Choroid plexus epithelial cell (primary cell): ENCODE data around the gene SELENOV.
A peak's percentile ranks its signal among the peaks of the same experiment; 100 is the strongest.

Source experiments
- DNase-seq: peaks from one replicate; pipeline ENCODE4 v3.0.0-alpha.2; 2010; ENCODE audit warnings: low read depth
- H3K4me3 ChIP-seq: 2 replicates; pipeline ENCODE4 v1.5.1; 2011; ENCODE audit warnings: low read depth, mild to moderate bottlenecking, control low read depth, low read length, moderate library complexity
- TF ChIP-seq, protein P1 (sequence below): conservative IDR thresholded peaks from 2 replicates; pipeline ENCODE4 v1.5.1; 2011; ENCODE audit warnings: low read depth, mild to moderate bottlenecking, control low read depth, inconsistent platforms, low read length, moderate library complexity

The SELENOV gene

DNA sequence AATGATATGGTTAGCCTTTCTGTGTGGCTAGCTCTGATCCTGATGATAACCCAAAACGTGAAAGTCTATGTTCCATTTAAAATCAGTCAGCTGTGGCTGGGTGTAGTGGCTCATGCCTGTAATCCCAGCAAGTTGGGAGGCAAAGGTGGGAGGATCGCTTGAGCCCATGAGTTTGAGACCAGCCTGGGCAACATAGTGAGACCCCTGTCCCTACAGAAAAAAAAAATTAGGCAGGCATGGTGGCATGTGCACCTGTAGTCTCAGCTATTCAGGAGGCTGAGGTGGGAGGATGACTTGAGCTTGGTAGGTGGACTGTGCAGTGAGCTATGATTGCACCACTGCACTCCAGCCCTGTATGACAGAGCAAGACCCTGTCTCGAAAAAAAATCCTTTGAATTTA is 18.9 kb downstream of the SELENOV start:
- DNase-seq = no peak
- TF ChIP-seq, protein P1, sequence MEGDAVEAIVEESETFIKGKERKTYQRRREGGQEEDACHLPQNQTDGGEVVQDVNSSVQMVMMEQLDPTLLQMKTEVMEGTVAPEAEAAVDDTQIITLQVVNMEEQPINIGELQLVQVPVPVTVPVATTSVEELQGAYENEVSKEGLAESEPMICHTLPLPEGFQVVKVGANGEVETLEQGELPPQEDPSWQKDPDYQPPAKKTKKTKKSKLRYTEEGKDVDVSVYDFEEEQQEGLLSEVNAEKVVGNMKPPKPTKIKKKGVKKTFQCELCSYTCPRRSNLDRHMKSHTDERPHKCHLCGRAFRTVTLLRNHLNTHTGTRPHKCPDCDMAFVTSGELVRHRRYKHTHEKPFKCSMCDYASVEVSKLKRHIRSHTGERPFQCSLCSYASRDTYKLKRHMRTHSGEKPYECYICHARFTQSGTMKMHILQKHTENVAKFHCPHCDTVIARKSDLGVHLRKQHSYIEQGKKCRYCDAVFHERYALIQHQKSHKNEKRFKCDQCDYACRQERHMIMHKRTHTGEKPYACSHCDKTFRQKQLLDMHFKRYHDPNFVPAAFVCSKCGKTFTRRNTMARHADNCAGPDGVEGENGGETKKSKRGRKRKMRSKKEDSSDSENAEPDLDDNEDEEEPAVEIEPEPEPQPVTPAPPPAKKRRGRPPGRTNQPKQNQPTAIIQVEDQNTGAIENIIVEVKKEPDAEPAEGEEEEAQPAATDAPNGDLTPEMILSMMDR = no peak
- no peak overlapping the region for H3K4me3 ChIP-seq

DNA sequence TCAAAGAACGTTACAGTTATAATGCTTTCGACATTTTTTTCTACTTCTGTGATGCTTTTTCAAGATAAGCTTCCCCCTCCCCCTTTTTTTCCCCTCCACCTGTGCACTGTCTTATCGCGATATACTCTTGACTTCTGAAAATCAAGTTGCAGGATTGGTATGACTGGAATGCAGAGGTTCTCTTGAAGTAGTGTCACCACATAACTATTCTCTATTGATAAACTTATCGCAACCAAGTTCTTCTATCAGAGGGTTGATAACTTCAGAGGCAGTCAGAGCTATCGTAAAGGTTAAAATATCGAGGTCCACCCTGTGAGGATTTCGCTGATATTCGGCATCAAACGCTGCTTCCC is 24.2 kb downstream of the SELENOV start:
- TF ChIP-seq, protein P1 = no peak
- H3K4me3 ChIP-seq = peak overlapping the region; percentile 98
- no peak for DNase-seq

DNA sequence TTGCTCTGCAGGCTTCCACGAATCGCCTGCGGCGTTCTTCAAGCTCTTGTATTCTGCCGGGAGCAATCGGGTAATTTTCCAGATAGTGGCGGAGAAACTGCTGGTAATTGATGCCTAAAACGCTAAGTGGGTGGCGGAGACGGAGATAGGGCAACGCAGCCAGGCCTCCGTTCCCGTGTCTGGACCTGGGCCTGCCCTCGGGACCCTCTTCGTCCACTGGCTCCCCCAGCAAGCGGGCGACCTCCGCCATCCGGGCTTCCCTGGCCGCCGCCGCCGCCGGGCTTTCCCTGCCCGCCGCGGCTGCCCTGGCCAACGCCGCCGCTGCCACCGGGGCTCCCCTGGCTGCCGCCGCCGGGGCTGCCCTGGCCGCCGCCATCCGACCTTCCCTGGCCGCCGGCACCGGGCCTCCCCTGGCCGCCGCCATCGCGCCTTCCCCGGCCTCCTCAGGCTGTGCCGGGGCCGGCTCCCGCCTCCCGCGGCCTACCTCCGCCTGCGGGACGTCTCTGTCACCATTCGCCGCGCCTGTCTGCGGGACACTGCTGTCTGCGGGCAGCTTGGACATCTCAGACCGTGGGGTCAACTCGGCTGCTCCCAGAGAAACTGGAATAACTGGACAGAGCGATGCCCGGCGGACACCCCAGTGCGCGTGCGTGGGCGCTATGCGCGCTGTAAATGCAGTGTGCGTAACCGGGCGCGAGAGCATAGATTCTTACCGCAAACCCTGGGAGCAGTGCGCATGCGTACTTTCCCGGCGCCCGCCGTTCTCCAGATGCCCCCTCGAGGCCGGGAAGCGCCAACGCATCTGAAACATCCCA is 24.8 kb downstream of the SELENOV start, which contains the start of gene EID2:
Gene EID2, minus strand, starts transcription at position 644 of the 815 bp plus-strand sequence. Its CDS starts 82 bp downstream, at position 562.
- TF ChIP-seq, protein P1 = peak; percentile 84
- DNase-seq = peak; percentile 96
- H3K4me3 ChIP-seq = peak within 1 kb of the TSS; percentile 98

DNA sequence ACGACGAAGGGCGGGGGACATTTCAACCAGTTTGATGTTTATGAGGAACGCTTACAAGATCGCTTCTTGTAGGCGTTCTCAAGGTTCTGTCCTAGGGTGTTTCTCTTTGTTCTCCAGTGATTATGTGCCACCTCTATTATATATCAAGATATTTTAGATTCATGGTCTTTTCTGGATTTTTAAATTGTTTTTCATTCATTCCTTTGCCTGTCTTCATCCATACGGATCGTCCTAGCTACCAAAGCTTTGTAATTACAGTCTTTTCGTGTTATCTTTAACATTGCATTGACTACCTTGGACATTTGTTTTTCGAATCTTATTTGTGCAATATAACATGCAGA is 25.4 kb downstream of the SELENOV start:
- DNase-seq = no peak
- TF ChIP-seq, protein P1 = no peak
- H3K4me3 ChIP-seq = no peak overlapping the region

DNA sequence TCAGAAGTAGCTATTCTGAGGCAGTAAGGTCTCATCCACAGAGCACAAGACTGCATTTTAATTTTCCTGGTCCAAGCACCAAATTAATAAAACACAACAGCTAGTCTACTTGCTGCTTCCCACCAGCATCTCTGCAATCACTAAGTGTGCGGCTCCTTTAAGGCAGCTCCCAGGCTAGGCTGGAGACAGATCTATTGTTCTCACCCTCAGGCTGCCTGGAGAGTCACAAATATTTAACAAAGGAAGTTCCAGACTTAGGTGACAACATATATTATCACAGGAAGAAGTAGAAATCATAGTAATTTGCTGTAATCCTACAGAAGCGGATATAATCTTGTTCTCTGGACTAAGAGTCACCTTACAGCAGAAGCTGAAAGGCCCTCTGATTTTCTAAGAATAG is 27.3 kb downstream of the SELENOV start:
- no peak overlapping the region for H3K4me3 ChIP-seq
- DNase-seq = no peak
- TF ChIP-seq, protein P1 = no peak

DNA sequence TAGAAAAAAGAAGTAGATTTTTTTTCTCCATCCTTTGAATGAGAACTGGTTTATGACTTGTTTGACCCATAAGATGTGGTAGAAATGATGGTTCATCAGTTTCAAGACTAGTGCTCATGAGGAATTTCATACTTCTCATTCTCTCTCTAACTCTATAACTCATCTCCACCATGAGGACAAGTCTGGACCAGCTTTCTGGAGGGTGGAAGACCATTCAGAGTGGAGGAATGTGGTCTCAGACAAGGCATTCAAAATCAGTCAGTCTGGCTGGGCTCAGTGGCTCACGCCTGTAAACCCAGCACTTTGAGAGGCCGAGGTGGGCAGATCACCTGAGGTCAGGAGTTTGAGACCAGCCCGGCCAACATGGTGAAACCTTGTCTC is 28.5 kb downstream of the SELENOV start:
- TF ChIP-seq, protein P1 = no peak
- no peak overlapping the region for H3K4me3 ChIP-seq
- no peak for DNase-seq
